ENCODE data around the gene MPV17L2.

- TF ChIP-seq POLR2A (IDR thresholded peaks at IDR 0.05) = no peak
- TF ChIP-seq CTCF (IDR thresholded peaks at IDR 0.05) = no peak
These were observed 19.9 kb upstream of the MPV17L2 start for GRCh38 chr19:18173054-18173571.
